GM21390 (cell line): Measurements from ENCODE around the gene RAB40C.

ENCODE experiments used
- ATAC-seq: cut with Tn5 transposase; IDR thresholded peaks from one replicate; pipeline ENCODE4 v1.9.1; 2021; ENCODE audit not compliant: unreplicated experiment

Gene RAB40C

GRCh38 chr16:610513-611381, 20.9 kb downstream of the RAB40C start:
- ATAC-seq, result no peak

GRCh38 chr16:615122-615521, 25.3 kb downstream of the RAB40C start:
- no peak for ATAC-seq

GRCh38 chr16:616733-617586, 27.1 kb downstream of the RAB40C start:
- no peak for ATAC-seq

GRCh38 chr16:617855-618254, 28.0 kb downstream of the RAB40C start:
- no peak for ATAC-seq

- no peak for ATAC-seq
Observed at GRCh38 chr16:619476-620100, 29.7 kb downstream of the RAB40C start.

GRCh38 chr16:620700-621525, 31.0 kb downstream of the RAB40C start:
- no peak for ATAC-seq

GRCh38 chr16:621526-622105, 31.8 kb downstream of the RAB40C start:
- ATAC-seq, result no peak

GRCh38 chr16:622920-623280, 33.0 kb downstream of the RAB40C start:
- no peak for ATAC-seq

GRCh38 chr16:624526-625070, 34.7 kb downstream of the RAB40C start:
- no peak for ATAC-seq

GRCh38 chr16:625117-625976, 35.5 kb downstream of the RAB40C start:
- ATAC-seq, result no peak

GRCh38 chr16:625977-626765, 36.3 kb downstream of the RAB40C start:
- no peak for ATAC-seq

- ATAC-seq, result no peak
Observed at GRCh38 chr16:626787-627453, 37.1 kb downstream of the RAB40C start.

GRCh38 chr16:627454-628239, 37.8 kb downstream of the RAB40C start:
- no peak for ATAC-seq

- ATAC-seq, result no peak
Observed at GRCh38 chr16:628321-629061, 38.6 kb downstream of the RAB40C start.

- no peak for ATAC-seq
Observed at GRCh38 chr16:629185-629832, 39.4 kb downstream of the RAB40C start.

- ATAC-seq, result no peak
Observed at GRCh38 chr16:629833-630248, 40.0 kb downstream of the RAB40C start.
